ENCODE results near the gene SLIT3. TPM values are rescaled to one million over a fixed set of nuclear protein-coding genes. Genes with fewer than 3 reads are reported as not detected.

Gene SLIT3
- total and polyA plus RNA-seq, 2 donors from 2014 or later, result 14.5 to 54.1 TPM

DNA sequence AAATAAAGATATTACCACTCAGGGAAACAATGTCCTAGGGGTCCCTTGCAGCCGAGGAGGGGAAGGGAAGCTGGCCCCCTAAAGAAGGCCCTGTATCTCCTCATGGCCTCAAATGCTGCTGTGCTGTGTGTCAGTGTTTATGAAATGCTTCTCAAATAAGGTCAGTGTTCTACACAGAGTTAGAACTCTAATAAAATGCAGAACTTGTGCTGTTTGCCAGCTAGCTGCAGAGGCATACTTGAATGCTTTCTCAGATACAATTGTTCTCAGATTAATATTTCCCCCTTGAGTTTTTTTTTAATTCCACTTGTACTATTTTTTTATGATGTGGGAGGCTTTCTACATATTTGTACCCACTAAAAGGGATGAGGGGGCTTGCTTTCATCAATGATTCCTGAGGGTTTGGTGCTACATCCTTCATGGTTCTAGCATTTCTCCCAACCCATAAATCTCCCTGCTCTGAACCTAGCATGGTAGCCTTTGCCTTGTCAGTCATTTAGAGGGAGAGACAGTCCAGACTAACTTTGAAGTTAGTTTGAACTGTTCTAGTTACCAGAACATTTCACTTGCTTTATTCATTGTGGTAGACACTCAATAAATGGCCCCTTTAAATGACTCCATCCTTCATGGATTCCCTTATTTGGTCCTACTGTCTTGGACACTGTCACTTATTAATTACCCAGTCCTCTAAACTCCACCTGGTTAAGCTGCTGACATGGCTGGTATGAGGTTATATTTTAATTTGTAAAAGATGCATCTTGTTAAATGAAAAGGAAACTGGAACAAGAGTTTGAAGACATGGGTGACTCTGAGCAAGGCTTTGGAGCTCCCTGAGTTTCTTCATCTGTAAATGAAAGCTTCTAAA is 12.6 kb downstream of the SLIT3 start:
- DNase-seq (no peak), FAIRE-seq (no peak)
- H3K27me3 ChIP-seq (ENCODE audit: control insufficient read depth, insufficient read depth, low read length), result no peaks in the 10 kb centered on the region
- no peak overlapping the region for H3K27ac ChIP-seq (ENCODE audit: low read depth in 2 of 2, low read length in 2 of 2)
- TF ChIP-seq, protein P1, sequence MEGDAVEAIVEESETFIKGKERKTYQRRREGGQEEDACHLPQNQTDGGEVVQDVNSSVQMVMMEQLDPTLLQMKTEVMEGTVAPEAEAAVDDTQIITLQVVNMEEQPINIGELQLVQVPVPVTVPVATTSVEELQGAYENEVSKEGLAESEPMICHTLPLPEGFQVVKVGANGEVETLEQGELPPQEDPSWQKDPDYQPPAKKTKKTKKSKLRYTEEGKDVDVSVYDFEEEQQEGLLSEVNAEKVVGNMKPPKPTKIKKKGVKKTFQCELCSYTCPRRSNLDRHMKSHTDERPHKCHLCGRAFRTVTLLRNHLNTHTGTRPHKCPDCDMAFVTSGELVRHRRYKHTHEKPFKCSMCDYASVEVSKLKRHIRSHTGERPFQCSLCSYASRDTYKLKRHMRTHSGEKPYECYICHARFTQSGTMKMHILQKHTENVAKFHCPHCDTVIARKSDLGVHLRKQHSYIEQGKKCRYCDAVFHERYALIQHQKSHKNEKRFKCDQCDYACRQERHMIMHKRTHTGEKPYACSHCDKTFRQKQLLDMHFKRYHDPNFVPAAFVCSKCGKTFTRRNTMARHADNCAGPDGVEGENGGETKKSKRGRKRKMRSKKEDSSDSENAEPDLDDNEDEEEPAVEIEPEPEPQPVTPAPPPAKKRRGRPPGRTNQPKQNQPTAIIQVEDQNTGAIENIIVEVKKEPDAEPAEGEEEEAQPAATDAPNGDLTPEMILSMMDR (IDR thresholded peaks at IDR 0.05; ENCODE audit: borderline replicate concordance, extremely low read depth, insufficient read depth), result no peak
- intact Hi-C loops (cut with DNase I), result no loop called here
- H3K4me3 ChIP-seq (ENCODE audit: low read length in 3 of 3), result no peak overlapping the region
- no peak overlapping the region for H3K9ac ChIP-seq (ENCODE audit: low read length in 3 of 3)
- peaks cover 0 to 7% (median 0%) of the 10 kb centered on the region in 3 donors for H3K9me3 ChIP-seq (ENCODE audit: control insufficient read depth in 2 of 3, insufficient read depth in 1 of 3, low read length in 3 of 3)
- H3K4me1 ChIP-seq (ENCODE audit: control insufficient read depth in 2 of 3, insufficient read depth in 2 of 3, low read depth in 1 of 3, low read length in 3 of 3), result peaks cover 0 to 9% (median 5%) of the 10 kb centered on the region in 3 donors
- H3K36me3 ChIP-seq (ENCODE audit: control insufficient read depth in 2 of 3, insufficient read depth in 3 of 3, low read length in 3 of 3), result no peaks in the 10 kb centered on the region

DNA sequence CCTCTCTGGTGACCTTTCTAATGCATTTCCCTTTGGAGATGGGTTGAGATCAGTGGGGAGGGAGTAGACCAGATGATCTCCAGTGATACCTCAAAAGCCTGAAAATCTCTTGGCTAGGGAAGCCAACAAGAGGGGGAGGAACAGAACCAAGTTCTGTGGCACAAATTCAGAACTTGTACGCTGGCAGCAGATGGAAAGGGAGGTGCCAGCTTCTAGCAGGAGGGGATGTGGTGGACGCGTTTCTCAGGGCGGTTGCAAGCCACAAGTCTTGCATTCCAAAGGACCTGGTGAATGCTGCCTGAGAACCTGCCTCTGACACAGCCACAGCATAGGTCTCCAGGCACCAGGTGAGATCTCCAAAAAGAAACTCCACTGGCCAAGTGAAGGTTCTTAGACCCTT is 13.4 kb downstream of the SLIT3 start:
- no peak overlapping the region for H3K27ac ChIP-seq (ENCODE audit: low read depth in 2 of 2, low read length in 2 of 2)
- H3K9ac ChIP-seq (ENCODE audit: low read length in 3 of 3), result no peak overlapping the region
- no peaks in the 10 kb centered on the region for H3K36me3 ChIP-seq (ENCODE audit: control insufficient read depth in 2 of 3, insufficient read depth in 3 of 3, low read length in 3 of 3)
- H3K4me3 ChIP-seq (ENCODE audit: low read length in 3 of 3), result no peak overlapping the region
- FAIRE-seq (no peak), DNase-seq (no peak)
- intact Hi-C loops (cut with DNase I), result no loop called here
- TF ChIP-seq, protein P1 (IDR thresholded peaks at IDR 0.05; ENCODE audit: borderline replicate concordance, extremely low read depth, insufficient read depth), result no peak
- H3K9me3 ChIP-seq (ENCODE audit: control insufficient read depth in 2 of 3, insufficient read depth in 1 of 3, low read length in 3 of 3), result peaks cover 0 to 7% (median 0%) of the 10 kb centered on the region in 3 donors
- peaks cover 0 to 9% (median 5%) of the 10 kb centered on the region in 3 donors for H3K4me1 ChIP-seq (ENCODE audit: control insufficient read depth in 2 of 3, insufficient read depth in 2 of 3, low read depth in 1 of 3, low read length in 3 of 3)
- no peaks in the 10 kb centered on the region for H3K27me3 ChIP-seq (ENCODE audit: control insufficient read depth, insufficient read depth, low read length)

DNA sequence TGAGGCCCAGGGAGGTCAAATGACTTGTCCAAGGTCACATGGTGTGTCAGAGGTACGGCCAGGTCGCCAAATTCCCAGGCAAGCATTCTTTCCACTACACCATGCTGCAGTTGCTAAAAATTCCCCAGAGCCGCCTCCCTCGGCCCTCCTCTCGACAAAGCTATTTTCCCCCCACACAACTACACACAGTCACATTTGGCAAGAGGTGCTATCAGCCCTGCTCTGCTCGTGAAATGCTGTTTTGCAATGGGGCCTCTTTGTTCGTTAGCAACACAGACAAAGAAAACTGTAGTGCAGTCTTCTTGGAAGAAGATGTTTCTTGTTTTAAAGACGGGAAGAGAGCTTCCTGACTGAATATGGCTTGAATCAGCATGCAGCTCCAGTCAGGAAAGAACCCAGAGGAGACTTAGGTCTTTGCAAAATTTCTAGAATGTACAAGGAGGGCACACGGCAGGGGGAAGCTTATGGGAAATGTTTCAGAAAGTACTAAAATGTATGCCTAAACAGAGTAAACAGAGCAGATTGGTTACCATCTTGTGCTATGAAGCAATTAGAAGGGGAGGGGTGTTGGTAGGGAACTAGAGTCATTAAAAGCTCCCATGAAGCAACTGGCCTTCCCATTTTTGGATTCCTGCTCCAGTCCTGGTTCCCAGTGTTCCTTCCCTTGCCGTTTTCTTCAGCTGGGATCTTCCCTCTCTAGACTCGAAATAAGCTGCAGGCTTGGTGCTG is 14.2 kb downstream of the SLIT3 start:
- intact Hi-C loops (cut with DNase I), result no loop called here
- Histone ChIP-seq H3K4me3 (ENCODE audit: low read length in 3 of 3) (no peak overlapping the region), H3K27ac (ENCODE audit: low read depth in 2 of 2, low read length in 2 of 2) (no peak overlapping the region), H3K36me3 (ENCODE audit: control insufficient read depth in 2 of 3, insufficient read depth in 3 of 3, low read length in 3 of 3) (no peaks in the 10 kb centered on the region), H3K9me3 (ENCODE audit: control insufficient read depth in 2 of 3, insufficient read depth in 1 of 3, low read length in 3 of 3) (peaks cover 0 to 7% (median 0%) of the 10 kb centered on the region in 3 donors), H3K4me1 (ENCODE audit: control insufficient read depth in 2 of 3, insufficient read depth in 2 of 3, low read depth in 1 of 3, low read length in 3 of 3) (peaks cover 0 to 9% (median 5%) of the 10 kb centered on the region in 3 donors), H3K27me3 (ENCODE audit: control insufficient read depth, insufficient read depth, low read length) (no peaks in the 10 kb centered on the region), H3K9ac (ENCODE audit: low read length in 3 of 3) (no peak overlapping the region)
- DNase-seq (no peak), FAIRE-seq (no peak)
- TF ChIP-seq, protein P1 (IDR thresholded peaks at IDR 0.05; ENCODE audit: borderline replicate concordance, extremely low read depth, insufficient read depth), result no peak
